ENCODE measurements around the gene ANKHD1.

DNA sequence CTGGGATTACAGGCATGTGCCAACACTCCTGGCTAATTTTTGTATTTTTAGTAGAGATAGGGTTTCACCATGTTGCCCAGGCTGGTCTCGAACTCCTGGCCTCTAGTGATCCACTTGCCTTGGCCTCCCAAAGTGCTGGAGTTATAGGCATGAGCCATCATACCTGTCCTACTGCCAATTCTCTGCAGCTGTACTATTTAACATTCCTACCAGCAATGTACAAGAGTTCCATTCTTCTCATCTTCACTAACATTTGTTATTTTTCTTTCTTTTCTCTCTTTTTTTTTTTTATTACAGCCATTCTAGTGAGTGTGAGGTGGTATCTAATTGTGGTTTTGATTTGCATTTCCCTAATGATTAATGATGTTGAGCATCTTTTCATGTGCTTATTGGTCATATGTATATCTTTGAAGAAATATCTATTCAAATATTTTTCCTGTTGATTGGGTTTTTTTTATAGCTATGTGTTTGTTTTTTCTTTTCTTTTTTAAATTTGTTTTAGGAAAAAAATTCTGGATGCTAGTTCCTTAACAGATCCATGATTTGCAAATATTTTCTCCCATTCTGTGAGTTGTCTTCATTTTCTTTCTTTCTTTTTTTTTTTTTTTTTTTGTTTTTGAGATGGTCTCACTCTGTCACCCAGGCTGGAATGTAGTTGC is 17.4 kb downstream of the ANKHD1 start:
- TF ChIP-seq POLR2A (IDR thresholded peaks at IDR 0.05) (no peak), EP300 (IDR thresholded peaks at IDR 0.05; ENCODE audit: low read depth) (no peak)
- TF ChIP-seq, protein P1, sequence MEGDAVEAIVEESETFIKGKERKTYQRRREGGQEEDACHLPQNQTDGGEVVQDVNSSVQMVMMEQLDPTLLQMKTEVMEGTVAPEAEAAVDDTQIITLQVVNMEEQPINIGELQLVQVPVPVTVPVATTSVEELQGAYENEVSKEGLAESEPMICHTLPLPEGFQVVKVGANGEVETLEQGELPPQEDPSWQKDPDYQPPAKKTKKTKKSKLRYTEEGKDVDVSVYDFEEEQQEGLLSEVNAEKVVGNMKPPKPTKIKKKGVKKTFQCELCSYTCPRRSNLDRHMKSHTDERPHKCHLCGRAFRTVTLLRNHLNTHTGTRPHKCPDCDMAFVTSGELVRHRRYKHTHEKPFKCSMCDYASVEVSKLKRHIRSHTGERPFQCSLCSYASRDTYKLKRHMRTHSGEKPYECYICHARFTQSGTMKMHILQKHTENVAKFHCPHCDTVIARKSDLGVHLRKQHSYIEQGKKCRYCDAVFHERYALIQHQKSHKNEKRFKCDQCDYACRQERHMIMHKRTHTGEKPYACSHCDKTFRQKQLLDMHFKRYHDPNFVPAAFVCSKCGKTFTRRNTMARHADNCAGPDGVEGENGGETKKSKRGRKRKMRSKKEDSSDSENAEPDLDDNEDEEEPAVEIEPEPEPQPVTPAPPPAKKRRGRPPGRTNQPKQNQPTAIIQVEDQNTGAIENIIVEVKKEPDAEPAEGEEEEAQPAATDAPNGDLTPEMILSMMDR (IDR thresholded peaks at IDR 0.05) = no peak

Measured in transverse colon (tissue), 3 donors.